Measurements from ENCODE around the gene DYNLT1.
"Not testable (repeated sequence)": the region's sequence is repeated elsewhere in the genome, so short reads cannot be mapped to it uniquely, and the experiment has no call there.

The DYNLT1 gene

GRCh38 chr6:158638324-158638854 is 6.2 kb downstream of the DYNLT1 start:
- DNase-seq = no peak

- DNase-seq = no peak
These were observed 7.8 kb downstream of the DYNLT1 start for GRCh38 chr6:158636778-158637177.

GRCh38 chr6:158635427-158636073 is 9.0 kb downstream of the DYNLT1 start:
- DNase-seq = no peak

GRCh38 chr6:158634695-158635426 is 9.7 kb downstream of the DYNLT1 start:
- DNase-seq = no peak

- DNase-seq = no peak
These were observed 11.4 kb downstream of the DYNLT1 start for GRCh38 chr6:158633127-158633526.

- not testable (repeated sequence) for DNase-seq
These were observed 11.9 kb downstream of the DYNLT1 start for GRCh38 chr6:158632538-158633119.

- no peak for DNase-seq
These were observed 12.6 kb downstream of the DYNLT1 start for GRCh38 chr6:158631678-158632537.

- DNase-seq = no peak
These were observed 13.5 kb downstream of the DYNLT1 start for GRCh38 chr6:158630938-158631616.

- no peak for DNase-seq
These were observed 14.9 kb downstream of the DYNLT1 start for GRCh38 chr6:158629367-158630221.

GRCh38 chr6:158628542-158628941 is 16.0 kb downstream of the DYNLT1 start:
- no peak for DNase-seq

- DNase-seq = no peak
These were observed 16.7 kb downstream of the DYNLT1 start for GRCh38 chr6:158627940-158628211.

- DNase-seq = no peak
These were observed 17.2 kb downstream of the DYNLT1 start for GRCh38 chr6:158627168-158627939.

GRCh38 chr6:158626360-158627167 is 18.0 kb downstream of the DYNLT1 start:
- no peak for DNase-seq

- DNase-seq = no peak
These were observed 18.6 kb downstream of the DYNLT1 start for GRCh38 chr6:158625881-158626305.

GRCh38 chr6:158624684-158625682 is 19.6 kb downstream of the DYNLT1 start:
- DNase-seq = no peak

- DNase-seq = no peak
These were observed 21.9 kb downstream of the DYNLT1 start for GRCh38 chr6:158622545-158623190.

- no peak for DNase-seq
These were observed 22.6 kb downstream of the DYNLT1 start for GRCh38 chr6:158621694-158622544.

All from DMS153 (cell line).